Mesothelial cell of epicardium (in vitro differentiated cells): ENCODE results near the gene VSX2. TPM values are rescaled to one million over a fixed set of nuclear protein-coding genes. Genes with fewer than 3 reads are reported as not detected.

Source experiments
- DNase-seq, 2 experiments: peaks; one replicate each; pipeline ENCODE4 v3.0.0; 2021; ENCODE audit warnings: low spot score in 2 of 2; ENCODE audit not compliant: unreplicated experiment in 2 of 2
- H3K27ac Mint-ChIP-seq: 2 replicates; pipeline ENCODE4 v1.8.0; 2021; ENCODE audit warnings: mixed read lengths
- H3K27me3 Mint-ChIP-seq: 2 replicates; pipeline ENCODE4 v1.8.0; 2021; ENCODE audit warnings: low read depth, mixed read lengths
- H3K36me3 Mint-ChIP-seq: 2 replicates; pipeline ENCODE4 v1.8.0; 2021; ENCODE audit warnings: mixed read lengths
- H3K4me1 Mint-ChIP-seq: 2 replicates; pipeline ENCODE4 v1.8.0; 2021; ENCODE audit warnings: mixed read lengths
- H3K4me3 Mint-ChIP-seq: 2 replicates; pipeline ENCODE4 v1.8.0; 2021; ENCODE audit warnings: mild to moderate bottlenecking, moderate library complexity, mixed read lengths
- H3K9me3 Mint-ChIP-seq: 2 replicates; pipeline ENCODE4 v1.8.0; 2021; ENCODE audit warnings: mixed read lengths
- total RNA-seq: library from RNA; stranded (reverse); gene quantifications from 3 replicates; pipeline ENCODE4 v1.2.1, GENCODE V29; 2021
- TF ChIP-seq, protein P1 (sequence below): fragments of 200-600 bp; sonication (generic); IDR thresholded peaks from one replicate; pipeline ENCODE4 v1.5.0; 2021; ENCODE audit warnings: antibody characterized with exemption; ENCODE audit not compliant: unreplicated experiment

The VSX2 gene
- total RNA-seq, 1 donor from 2014 or later, result not detected

GRCh38 chr14:74202113-74202512 lies 37.1 kb upstream of the VSX2 start:
- H3K4me1 Mint-ChIP-seq, result no peaks in the 10 kb centered on the region
- H3K4me3 Mint-ChIP-seq, result no peak overlapping the region
- no peaks in the 10 kb centered on the region for H3K9me3 Mint-ChIP-seq
- H3K27ac Mint-ChIP-seq, result no peak overlapping the region
- no peaks in the 10 kb centered on the region for H3K27me3 Mint-ChIP-seq
- TF ChIP-seq, protein P1, sequence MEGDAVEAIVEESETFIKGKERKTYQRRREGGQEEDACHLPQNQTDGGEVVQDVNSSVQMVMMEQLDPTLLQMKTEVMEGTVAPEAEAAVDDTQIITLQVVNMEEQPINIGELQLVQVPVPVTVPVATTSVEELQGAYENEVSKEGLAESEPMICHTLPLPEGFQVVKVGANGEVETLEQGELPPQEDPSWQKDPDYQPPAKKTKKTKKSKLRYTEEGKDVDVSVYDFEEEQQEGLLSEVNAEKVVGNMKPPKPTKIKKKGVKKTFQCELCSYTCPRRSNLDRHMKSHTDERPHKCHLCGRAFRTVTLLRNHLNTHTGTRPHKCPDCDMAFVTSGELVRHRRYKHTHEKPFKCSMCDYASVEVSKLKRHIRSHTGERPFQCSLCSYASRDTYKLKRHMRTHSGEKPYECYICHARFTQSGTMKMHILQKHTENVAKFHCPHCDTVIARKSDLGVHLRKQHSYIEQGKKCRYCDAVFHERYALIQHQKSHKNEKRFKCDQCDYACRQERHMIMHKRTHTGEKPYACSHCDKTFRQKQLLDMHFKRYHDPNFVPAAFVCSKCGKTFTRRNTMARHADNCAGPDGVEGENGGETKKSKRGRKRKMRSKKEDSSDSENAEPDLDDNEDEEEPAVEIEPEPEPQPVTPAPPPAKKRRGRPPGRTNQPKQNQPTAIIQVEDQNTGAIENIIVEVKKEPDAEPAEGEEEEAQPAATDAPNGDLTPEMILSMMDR, result no peak
- DNase-seq, result no peak
- H3K36me3 Mint-ChIP-seq, result peaks cover 8% of the 10 kb centered on the region

GRCh38 chr14:74203639-74204038 lies 35.6 kb upstream of the VSX2 start:
- TF ChIP-seq, protein P1, result no peak
- Mint-ChIP-seq H3K4me1 (no peaks in the 10 kb centered on the region), H3K36me3 (peaks cover 8% of the 10 kb centered on the region), H3K9me3 (no peaks in the 10 kb centered on the region), H3K27ac (no peak overlapping the region), H3K27me3 (peaks cover under 1% of the 10 kb centered on the region), H3K4me3 (no peak overlapping the region)
- DNase-seq, result no peak

DNA sequence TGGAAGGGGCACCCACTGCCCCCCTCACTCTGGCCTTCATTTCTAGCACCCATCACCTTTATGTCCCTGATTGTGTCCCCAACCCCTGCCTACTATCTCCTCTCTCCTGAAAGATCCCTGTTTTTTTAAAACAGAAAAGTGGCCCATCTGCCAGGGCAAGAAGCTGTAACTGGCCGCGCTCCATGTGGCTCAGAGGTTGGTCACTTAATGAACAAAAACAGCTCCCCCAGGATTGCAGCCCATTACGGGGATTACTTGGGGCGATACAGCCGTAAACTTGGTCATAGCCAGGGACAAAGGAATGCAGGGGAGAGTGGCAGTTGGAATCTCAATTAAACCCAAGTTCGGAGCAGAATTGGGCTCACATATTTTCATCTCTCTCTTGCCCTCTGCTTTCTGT lies 34.8 kb upstream of the VSX2 start:
- Mint-ChIP-seq H3K9me3 (no peaks in the 10 kb centered on the region), H3K27me3 (peaks cover 5% of the 10 kb centered on the region), H3K4me1 (no peaks in the 10 kb centered on the region), H3K4me3 (no peak overlapping the region), H3K27ac (no peak overlapping the region), H3K36me3 (peaks cover under 1% of the 10 kb centered on the region)
- no peak for DNase-seq
- TF ChIP-seq, protein P1, result no peak

GRCh38 chr14:74205882-74206281 lies 33.4 kb upstream of the VSX2 start:
- Mint-ChIP-seq H3K36me3 (no peaks in the 10 kb centered on the region), H3K9me3 (no peaks in the 10 kb centered on the region), H3K27ac (no peak overlapping the region), H3K27me3 (peaks cover 7% of the 10 kb centered on the region), H3K4me3 (no peak overlapping the region), H3K4me1 (no peaks in the 10 kb centered on the region)
- TF ChIP-seq, protein P1, result no peak
- DNase-seq, result no peak

DNA sequence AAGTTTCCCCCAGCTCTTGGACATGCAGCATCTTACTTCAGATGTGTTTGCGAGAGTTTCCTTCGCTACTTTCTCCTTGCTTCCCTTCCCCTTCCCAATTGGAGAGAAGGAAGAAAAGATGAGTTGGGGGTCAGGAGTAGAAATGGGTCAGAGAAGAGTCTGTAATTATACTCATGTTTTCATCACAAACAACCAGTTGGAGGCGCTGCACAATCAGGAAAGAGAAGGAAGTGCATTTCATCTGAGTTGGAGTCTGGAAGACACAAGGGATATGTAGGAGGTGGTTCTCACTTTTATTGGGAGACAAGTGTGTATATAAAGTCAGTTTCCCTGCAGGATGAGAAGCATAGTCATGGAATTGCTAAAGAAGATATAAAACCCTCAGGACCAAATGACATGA lies 31.3 kb upstream of the VSX2 start:
- no peaks in the 10 kb centered on the region for H3K36me3 Mint-ChIP-seq
- H3K27me3 Mint-ChIP-seq, result peaks cover 18% of the 10 kb centered on the region
- H3K4me3 Mint-ChIP-seq, result no peak overlapping the region
- H3K4me1 Mint-ChIP-seq, result no peaks in the 10 kb centered on the region
- DNase-seq, result no peak
- TF ChIP-seq, protein P1, result no peak
- H3K9me3 Mint-ChIP-seq, result no peaks in the 10 kb centered on the region
- H3K27ac Mint-ChIP-seq, result no peak overlapping the region

GRCh38 chr14:74208642-74209041 lies 30.6 kb upstream of the VSX2 start:
- no peak overlapping the region for H3K4me3 Mint-ChIP-seq
- H3K27ac Mint-ChIP-seq, result no peak overlapping the region
- no peaks in the 10 kb centered on the region for H3K9me3 Mint-ChIP-seq
- TF ChIP-seq, protein P1, result no peak
- H3K4me1 Mint-ChIP-seq, result no peaks in the 10 kb centered on the region
- no peak for DNase-seq
- no peaks in the 10 kb centered on the region for H3K36me3 Mint-ChIP-seq
- peaks cover 22% of the 10 kb centered on the region for H3K27me3 Mint-ChIP-seq
